HG02759 (cell line): ENCODE results near the gene MTFR2.
"Not testable (repeated sequence)": the region's sequence is repeated elsewhere in the genome, so short reads cannot be mapped to it uniquely, and the experiment has no call there.

Experiments
- ATAC-seq: cut with Tn5 transposase; IDR thresholded peaks from one replicate; pipeline ENCODE4 v1.9.1; 2021; ENCODE audit warnings: mild to moderate bottlenecking, moderate library complexity; ENCODE audit not compliant: unreplicated experiment

The MTFR2 gene

DNA sequence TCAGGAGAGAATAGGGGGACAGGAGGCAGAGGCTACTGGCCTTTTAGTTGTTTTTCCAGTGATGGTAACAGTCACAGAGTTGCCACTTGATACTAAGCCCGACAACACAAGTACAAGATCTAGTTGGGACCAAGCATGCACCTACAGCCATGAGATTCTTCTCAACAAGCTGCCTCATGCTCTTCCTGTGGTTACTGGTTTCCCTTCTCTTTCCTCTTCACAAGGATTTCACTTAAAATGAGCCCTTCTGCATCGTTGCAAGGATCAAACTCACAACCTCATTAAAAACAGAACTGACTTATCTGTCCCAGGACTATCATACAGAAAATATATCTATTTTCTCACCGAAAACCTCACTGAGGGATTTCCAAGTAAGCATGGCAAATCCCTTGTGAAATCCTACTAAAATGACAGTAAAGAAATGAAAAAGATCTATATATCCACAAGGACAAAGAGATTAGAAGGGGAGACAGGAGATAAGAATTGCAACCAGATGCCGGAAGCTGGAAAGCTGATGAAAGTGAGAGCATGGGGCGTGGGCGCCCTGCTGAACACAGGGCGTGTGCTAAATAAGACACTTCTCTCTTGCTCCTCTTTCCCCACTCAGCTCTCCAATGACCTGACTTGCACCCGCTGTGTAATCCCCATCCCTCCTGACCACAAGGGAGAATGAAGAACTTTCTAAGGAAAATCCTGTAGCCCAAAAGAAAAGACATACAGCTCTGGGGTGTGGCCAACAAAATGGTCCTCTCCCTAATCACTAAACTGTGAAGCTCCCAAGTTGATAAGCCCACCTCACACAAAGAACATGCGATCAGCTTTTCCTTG, 13.4 kb downstream of the MTFR2 start:
- no peak for ATAC-seq

DNA sequence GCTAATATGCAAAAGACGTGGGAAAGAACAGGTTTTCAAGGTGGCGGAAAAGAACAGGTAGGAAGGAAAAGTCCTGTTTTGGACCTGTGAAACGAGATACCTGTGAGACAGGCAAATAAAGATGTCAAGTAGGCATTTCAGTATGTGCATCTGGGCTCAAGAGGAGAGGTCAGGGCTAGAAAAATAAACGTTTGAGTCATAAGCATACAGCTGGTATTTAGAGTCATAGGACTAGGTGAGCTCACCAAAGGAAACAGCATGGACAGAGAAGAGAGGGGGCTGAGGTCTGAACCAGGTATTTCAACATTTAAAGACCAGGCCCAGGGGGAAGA, 14.9 kb downstream of the MTFR2 start:
- ATAC-seq, result no peak

DNA sequence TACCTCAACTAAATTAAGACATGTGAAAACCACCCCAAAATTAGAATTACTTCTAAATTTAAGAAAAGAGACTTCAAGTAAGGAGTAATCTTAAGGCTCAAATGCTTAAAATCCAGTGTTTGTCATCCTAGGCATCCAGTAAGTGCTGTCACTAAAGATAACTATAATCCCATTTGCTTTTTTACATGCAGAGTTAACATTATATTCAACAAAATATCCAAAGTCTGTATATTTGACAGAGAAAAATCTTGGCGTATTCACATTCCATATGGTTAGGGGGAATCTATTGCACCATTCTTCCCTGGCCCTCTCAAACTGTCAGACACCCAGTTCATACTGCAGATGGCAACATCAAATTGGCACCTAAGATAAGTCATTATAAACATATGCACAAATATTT, 17.4 kb downstream of the MTFR2 start:
- no peak for ATAC-seq

DNA sequence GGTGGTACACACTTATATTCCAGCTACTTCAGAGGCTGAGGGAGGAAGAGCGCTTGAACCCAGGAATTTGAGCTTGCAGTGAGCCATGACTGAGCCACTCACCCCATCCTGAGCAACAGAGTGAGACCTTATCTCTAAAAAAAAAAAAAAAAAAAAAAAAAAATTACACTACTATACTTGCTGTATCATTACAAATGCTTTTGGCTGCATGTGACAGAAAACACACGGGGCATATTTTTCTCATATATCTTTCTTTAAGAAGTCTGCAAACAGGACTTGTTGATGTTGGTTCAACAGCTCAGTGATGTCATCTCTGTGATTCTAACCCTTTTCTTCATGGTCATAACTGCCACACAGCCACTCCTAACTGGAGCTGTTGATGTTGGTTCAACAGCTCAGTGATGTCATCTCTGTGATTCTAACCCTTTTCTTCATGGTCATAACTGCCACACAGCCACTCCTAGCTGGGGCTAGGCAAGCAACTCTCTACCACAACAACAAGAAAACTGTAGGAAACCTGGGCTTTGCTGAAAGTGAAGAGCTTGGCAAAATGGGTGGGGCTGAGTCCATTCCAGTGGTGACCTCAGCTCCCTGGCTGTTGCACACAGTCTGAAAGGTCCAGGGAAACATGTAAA, 19.8 kb downstream of the MTFR2 start:
- no peak for ATAC-seq

DNA sequence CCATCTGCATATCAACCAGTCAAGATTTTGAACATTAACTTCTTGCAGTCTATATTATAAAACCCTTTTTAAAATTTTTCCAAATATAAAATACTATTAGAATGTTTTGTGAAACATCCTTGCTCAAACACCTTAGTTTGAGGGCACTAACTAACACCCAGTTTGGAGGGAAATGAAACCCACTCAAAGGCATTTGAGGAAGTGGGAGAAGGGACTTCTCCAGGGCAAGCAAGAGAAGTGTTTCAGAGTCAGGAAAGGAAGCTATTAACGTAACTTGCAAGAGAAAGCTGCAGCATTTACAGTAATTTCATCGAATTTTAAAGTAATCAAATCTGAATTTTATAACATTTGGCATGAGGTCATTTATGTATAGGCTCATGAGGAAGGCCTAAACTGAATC, 21.3 kb downstream of the MTFR2 start:
- ATAC-seq, result no peak

DNA sequence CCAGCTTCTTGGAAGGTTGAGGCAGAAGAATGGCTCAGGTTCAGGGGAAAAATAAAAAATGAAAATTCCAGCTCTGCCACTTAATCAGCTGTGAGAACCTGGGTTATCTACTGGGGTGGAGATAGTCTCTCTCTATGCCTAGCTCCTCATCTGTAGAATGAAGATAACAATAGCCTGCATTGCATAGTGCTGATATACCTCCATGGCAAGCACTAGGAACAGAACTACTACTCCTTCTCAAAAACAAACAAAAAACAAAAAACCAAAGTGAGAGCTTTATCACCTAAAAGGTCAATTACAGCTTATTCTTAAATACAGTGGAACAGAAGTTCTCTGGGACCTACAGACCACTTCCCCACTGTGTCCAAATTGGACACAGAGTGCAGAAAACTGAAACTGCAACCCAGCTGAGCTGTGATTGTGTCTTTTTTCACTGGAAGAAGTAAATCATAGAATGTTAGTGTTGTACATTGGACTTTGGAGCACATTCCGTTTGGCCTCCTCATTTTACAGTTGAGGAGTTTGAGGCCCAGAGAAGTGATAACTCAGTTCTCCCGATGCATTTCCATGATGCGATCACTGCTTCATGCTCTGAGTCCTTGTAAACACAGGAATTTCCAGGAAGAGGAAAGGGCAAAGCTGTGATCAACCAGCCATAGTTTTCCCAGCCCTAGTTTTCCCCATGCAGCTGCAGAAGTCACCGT, 23.3 kb downstream of the MTFR2 start:
- peak; percentile 34 for ATAC-seq

DNA sequence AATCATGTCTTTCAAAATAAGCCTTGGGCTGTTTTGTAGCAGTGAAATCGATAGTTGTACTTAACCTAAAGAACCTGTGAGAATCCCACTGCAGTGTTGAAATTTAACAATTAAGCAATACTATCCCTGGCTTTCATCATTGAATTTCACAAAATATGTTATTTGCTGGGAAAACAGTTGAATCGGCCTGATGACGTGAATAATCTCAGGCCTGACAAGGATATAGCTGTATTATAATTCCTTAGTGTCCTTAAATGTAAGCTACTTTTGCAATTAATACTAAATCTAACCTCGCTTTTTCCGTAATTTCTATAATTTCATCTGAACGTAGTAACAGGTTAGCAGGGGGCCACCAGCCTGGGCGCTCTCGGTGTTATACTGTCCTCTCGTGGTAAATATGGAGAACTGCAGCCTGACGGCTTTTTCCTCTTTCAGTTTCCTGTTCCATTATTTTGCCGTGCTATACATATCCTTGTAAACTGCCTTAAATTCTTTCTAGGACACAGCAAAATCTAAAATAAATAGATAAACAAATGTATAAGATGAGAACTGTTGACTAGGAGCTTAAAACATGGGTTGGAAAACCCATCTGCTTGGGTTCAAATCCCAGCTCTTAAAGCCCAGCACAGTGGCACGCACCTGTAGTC, 24.0 kb downstream of the MTFR2 start:
- ATAC-seq, result peak; percentile 80

DNA sequence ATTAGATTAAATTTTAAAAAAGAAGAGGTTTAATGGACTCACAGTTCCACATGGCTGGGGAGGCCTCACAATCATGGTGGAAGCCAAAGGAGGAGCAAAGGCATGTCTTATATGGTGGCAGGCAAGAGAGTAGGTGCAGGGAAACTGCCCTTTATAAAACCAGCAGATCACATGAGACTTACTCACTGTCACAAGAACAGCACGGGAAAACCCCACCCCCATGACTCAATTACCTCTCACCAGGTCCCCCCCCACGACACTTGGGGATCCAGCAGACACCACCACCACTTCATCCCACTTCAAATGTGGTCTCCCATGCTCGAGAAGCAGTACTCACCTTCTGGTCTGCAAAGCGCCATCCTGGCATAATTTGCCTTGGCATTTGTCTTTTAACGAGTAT, 24.6 kb downstream of the MTFR2 start:
- no peak for ATAC-seq

DNA sequence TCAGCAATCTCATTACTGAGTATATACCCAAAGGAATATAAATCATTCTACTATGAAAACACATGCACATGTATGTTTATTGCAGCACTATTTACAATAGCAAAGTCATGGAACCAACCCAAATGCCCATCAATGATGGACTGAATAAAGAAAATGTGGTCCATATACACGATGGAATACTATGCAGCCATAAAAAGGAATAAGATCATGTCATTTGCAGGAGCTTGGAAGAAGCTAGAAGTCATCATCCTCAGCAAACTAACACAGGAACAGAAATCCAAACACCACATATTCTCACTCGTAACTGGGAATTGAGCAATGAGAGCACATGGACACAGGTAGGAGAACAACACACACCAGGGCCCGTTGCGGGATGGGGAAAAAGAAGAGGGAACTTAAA, 25.1 kb downstream of the MTFR2 start:
- not testable (repeated sequence) for ATAC-seq

DNA sequence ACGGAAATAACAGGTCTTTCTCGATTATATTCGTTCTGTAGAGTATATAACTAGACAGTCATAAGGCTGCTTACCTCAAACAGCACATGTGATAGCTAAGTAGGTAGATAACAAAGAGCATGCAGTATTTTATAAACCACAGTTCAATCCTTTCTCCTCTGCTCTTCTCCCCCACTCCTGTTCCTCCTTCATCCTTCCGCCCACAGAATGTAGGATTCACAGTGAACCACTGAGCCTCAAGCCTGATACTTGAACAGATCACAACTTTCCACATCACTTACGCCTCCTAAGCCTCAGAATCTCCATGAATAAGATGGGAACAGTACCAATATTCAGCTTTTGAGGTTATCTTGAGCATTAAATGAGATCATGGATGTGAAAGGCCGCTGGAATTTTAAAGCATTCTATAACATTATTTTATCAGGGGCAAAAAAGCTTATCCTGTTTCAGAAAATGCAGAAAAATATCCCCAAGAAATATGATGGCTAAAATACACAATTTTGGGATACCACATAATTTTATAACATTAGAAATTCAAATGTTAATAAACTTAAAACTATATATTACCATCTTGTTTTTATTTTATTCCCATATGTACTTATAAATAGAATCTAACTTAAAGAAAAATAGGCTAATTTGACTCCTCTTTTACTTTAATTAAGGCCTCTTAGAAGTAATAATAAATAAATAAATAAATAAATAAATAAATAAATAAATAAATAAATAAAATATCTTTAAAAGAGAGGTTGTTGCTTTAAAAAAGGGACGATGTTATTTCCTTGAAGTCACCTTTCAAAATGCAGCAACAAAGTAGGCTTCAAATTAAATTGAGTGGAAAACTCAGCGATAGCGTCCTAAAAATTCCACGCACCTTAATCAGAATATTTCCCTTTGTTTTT, 33.4 kb downstream of the MTFR2 start:
- no peak for ATAC-seq

DNA sequence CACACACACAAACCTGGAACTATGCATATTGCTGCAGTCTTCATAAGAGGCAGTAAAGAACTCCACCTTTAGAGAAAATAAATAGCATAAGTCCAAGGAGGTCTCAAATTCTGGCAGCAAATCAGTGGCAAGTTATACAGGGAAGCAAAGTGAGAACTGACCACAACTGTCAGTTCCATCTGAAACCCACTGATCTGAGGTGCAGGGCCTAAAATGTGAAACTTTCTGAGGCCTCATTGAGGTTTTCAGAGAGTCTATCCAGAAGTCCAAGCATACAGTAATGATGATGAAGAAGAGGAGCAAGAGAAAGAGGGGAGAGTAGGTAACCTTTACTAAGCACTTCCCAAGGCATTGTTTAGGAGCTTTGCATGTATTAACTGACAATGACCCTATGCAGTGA, 36.3 kb downstream of the MTFR2 start:
- no peak for ATAC-seq

DNA sequence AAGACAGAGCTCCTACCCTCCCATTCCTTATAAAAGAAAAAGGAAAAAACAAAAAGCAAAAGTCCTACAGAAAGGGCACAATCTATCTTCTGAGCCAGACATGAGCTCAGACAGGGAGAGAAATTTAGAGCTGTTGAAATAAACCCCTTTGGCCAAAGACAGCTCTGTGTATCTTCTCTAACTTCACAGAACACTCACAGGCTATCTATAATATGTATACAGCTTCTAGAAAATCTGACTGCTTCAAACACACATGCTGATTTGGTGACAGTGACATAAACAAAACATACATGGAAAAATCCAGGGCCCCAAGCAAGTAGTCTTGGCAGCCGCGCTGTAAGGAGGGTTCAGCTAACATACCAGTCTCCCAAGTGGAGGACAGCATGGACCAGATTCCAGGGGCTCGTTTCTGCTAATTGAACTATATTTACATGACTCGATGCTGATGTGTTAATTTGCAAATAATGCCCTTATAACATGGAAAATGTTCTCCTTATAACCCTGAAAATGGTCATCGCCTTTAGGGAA, 37.0 kb downstream of the MTFR2 start:
- no peak for ATAC-seq

DNA sequence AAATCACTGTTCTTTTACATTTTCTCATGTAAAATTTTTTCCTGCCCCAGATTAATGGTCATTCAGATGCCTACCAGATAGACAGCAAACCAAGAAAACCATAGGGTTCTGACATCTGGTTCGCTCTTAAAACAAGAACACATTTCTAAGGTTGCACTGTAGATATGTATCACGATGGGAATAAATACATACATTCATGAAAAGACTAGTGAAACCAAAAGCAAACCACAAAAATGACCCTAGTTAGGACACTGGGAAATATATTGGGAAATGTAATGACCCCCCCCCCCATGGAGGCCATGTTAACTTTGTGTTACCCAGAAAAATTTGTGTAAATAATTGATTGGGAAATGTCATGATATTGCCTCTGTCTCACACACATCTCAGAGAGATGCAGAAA, 37.5 kb downstream of the MTFR2 start:
- no peak for ATAC-seq

DNA sequence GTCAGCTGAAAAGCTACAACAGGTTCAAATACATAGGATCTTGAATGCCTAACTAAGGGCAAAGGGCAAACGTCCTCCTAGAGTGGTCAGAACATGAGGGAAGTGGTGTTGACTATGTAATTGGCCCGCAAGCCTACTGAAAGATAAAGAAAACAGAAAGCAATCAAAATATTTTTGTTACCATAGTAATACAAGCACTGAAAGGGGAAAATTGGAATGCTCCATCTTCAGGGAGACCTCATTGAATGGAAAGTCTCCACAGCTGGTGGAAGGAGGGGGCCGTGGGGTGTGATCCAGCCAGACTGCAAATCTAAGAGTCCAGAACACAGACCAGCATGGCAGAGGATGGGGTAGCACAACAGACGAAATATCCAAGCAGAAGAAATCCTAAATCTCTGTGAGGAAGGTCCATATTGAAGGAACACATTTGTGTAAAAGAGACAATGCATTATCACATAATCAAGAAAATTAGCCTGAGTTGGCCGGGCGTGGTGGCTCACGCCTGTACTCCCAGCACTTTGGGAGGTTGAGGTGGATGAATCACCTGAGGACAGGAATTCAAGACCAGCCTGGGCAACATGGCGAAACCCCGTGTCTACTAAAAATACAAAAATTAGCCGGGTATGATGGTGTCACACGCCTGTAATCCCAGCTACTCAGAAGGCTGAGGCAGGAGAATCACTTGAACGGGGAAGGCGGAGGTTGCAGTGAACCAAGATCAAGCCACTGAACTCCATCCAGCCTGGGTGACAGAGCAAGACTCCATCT, 39.5 kb downstream of the MTFR2 start:
- ATAC-seq, result no peak

DNA sequence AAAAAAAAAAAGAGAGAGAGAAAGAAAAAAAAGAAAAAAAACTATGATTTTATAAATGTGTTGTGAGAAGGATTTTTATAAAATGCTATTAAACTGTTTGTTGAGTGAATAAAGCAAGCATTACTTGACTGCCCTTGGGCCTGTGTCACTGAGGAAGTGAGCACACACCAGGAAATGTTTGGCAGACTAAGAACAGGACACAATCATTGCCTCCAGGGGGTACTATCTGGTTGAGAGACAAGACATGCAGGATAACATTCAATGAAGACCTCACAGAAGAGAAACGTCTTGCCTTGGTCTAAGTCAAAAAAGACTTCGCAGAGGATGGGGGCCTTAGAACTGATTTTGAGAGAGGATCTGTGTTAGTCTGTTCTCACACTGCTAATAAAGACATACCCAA, 40.6 kb downstream of the MTFR2 start:
- ATAC-seq, result no peak

DNA sequence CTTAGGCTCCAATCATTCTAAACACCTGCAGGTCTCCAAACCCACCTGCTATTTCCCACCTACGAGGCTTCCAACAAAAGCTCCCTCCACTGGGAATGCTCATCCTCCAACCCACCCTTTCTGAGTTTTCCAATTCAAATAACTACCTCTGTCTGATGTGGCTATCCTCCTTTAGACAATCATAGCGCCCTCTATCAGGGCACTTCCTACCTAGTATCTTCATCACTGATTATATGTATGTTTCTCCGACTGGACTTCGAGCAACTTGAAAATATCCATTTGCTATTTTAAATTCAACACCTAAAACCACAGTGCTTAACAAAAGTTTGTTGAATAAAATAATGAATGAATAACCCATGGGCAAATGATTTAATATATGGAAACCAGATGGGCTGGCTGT, 41.3 kb downstream of the MTFR2 start:
- no peak for ATAC-seq

DNA sequence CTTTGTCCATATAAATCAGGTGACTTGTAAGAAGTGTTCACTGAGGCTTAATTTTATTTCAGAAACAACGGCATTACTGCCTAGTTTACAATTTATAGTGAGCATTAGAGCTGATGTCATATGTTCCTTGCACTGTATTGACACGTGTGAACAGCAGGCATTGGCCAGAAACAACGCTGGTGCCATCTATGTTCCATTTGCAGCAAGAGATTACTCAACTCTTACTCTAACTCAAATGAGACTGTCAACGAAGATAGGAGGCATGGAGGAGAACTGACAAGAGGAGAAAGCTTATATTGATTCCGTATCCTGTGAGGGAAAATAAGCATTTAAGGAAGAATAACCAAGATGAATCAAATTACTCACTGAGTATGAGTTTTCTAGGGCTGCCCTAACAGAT, 48.4 kb downstream of the MTFR2 start:
- ATAC-seq, result no peak

DNA sequence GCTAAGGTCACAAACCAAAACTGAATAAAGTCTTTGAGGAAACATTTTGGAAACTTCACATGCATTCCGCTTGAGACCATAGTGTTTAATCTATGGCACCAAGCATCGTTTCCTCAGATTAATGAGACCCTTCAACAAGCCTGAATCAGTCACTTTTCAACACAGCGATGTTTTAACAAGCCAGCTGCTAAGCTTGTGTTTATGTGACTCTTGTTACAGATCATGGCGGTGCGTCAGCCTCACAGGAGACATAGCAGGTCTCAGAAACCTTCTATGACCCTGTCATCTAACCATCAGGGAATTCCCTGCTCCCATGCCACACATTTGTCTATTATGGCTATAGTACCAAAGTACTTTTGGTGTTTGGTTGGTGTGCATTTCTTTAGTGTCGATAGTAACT, 57.2 kb downstream of the MTFR2 start:
- ATAC-seq, result no peak

DNA sequence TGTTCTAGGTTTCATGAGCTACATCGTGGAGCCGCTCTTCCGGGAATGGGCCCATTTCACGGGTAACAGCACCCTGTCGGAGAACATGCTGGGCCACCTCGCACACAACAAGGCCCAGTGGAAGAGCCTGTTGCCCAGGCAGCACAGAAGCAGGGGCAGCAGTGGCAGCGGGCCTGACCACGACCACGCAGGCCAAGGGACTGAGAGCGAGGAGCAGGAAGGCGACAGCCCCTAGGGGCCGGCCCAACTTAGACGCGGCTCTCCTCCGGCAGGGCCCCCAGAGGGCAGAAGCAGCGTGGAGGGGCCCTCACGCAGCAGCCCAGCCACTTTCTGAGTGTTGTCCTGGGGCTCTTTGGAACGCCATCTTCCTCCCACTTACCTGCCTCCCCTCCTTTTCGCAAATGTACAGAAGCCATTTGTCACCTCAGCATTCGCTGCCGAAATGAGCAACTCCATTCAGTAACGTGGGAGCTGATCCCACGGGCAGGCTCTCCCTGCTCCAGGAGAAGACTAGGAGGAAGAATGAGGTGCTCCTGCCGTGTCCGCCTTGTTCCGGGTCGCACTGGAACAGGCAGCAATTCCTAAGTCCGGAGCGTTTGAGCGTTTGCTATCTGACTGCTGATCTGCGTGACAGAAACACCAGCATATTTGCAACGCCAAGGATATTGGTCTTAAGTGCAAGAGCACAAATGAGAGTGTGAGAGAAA, 58.4 kb downstream of the MTFR2 start:
- no peak for ATAC-seq
